ENCODE measurements around the gene CNIH3. TPM values are rescaled to one million over a fixed set of nuclear protein-coding genes. Genes with fewer than 3 reads are reported as not detected.

The CNIH3 gene
- total RNA-seq, 4 donors from 2014 or later, result 1.1 to 7.6 (median 2.0) TPM; not detected in 1

GRCh38 chr1:224782281-224783000 lies 166.3 kb downstream of the CNIH3 start:
- no peak for TF ChIP-seq CTCF (IDR thresholded peaks at IDR 0.05; ENCODE audit: low read depth)

GRCh38 chr1:224783006-224783651 lies 167.0 kb downstream of the CNIH3 start:
- TF ChIP-seq CTCF (IDR thresholded peaks at IDR 0.05; ENCODE audit: low read depth), result no peak

DNA sequence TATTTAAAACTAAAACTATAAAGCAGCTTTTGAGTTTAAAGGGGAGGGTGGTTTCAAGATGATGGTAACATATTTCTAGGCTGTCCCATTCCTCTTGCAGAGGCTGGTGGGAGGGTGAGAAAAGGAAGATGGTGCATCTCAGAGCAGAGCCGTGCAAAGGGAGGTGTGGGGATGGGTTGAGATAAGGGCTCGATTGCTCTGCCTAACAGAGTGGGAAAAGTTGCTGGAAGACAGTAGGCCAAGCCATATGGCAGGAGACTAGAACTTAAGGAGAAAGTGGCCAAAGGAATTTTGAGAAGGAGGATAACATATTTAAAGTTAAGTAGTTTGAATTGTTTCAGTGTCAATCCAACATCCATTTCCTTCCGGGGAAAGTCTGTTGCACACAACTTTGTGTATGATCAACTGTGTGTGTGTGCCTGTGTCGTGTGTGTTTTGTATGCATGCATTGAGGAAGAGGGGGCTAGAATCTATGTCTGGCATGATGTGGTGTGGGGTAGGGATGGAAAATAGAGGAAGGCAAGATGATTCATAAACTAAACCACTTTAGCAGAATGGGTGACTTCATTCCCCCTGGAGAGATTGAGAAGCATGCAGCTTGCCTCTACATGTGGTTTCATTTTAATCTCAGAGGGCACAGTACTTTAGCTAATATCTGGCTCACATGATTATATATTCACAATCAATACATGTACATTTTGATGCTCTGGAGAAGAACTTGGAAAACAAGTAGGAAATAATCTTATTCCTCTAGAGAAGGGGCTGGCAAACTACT lies 168.3 kb downstream of the CNIH3 start:
- no peak for TF ChIP-seq CTCF (IDR thresholded peaks at IDR 0.05; ENCODE audit: low read depth)

GRCh38 chr1:224785040-224785328 lies 168.9 kb downstream of the CNIH3 start:
- no peak for TF ChIP-seq CTCF (IDR thresholded peaks at IDR 0.05; ENCODE audit: low read depth)

GRCh38 chr1:224785622-224786021 lies 169.5 kb downstream of the CNIH3 start:
- TF ChIP-seq CTCF (IDR thresholded peaks at IDR 0.05; ENCODE audit: low read depth), result no peak

- no peak for TF ChIP-seq CTCF (IDR thresholded peaks at IDR 0.05; ENCODE audit: low read depth)
Measured at GRCh38 chr1:224786533-224787250, 170.6 kb downstream of the CNIH3 start.

GRCh38 chr1:224789311-224789710 lies 173.2 kb downstream of the CNIH3 start:
- no peak for TF ChIP-seq CTCF (IDR thresholded peaks at IDR 0.05; ENCODE audit: low read depth)

Measured in subcutaneous adipose tissue (tissue), 4 donors.